SK-MEL-5 (cell line): ENCODE data around the gene MAP2K5. TPM values are rescaled to one million over a fixed set of nuclear protein-coding genes. Genes with fewer than 3 reads are reported as not detected.

Experiments used
- DNase-seq: peaks from one replicate; pipeline ENCODE4 v3.0.0-alpha.2; 2016; ENCODE audit warnings: low read depth, low spot score
- in situ Hi-C: cut with HindIII; loops from 2 replicates; pipeline ENCODE4 v1.10.0; 2016; ENCODE audit warnings: low sequenced_read_pairs, high pct_unique_total_duplicates, low pct_unique_long_range_greater_than_20kb
- total RNA-seq: library from RNA; depleted of rRNA; stranded (reverse); fragments of >200 nt; shearing (Covaris generic); gene quantifications from 2 replicates; pipeline ENCODE4 v1.2.3, GENCODE V29; 2014

MAP2K5 gene
- total RNA-seq, 1 experiment from 2014 or later = 8.3 TPM

DNA sequence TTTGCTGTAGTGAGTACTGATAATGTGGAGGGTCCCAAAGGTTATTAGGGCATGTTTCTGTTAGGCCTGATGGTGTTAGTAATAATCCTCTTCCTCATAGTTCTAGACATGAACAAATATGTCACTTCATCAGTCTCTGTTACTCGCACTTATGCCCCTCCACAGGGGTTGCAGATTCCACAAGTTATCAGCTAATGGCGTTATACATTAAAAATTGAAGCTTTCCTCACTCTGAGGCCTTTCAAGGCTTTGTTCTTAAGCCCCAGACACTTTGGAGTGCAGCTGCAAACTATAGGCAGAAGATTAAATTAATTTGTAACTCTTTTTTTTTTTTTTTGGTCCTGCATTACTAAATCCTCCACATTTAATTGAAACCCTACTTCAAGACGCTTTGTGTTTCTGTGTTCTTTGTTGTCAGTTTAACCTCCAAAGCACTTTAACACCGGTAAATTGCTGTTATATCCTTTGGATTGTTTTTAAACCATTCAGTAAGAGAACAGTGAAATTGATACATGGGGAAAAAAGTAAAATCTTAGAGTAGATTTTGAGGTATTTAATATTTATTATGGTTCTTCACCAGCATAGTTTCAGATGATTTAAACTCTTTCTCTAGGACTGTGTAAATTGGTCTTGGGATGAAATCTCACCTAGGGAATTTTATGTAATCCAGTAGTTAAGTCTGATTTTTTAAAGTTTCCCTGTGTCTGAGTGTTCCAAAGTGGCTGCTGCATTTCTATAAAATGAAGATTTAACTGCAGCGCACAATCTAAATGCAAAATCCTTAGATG, 179.7 kb downstream of the MAP2K5 start:
- no peak for DNase-seq
- in situ Hi-C loops = no loop called here

DNA sequence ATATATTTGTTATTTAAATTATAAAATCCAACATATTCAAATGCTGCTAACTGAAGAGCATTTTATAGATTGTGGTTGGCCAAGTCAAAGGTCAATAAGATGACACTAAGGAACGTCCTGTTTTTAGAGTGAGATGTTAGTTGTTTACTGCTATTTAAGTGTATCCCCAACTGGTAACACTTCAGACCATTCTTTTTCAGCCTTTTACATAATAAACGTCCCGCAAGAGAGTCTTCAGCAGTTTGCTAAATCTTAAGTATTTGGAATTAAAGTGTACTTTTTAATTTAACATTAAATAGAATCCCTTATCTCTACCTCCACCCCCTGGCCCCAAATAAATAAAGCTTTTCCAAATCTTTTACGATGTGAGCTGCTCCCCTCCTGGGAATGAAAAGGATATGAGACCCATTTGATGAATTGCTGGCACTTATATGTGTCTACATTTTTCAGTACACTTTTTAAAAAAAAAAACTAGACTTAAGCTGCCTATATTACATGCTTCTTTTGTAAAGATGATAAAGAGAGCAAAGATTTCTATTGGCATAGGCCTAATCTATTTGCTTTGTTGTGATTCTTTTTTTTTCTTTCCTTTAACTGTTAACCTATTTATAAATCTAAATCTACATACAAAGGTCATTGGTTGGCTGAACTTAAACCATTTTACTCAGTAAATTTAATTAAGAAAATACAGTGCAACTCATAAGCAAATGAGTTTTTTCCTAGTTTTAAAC, 181.0 kb downstream of the MAP2K5 start:
- no peak for DNase-seq
- in situ Hi-C loops = no loop called here

DNA sequence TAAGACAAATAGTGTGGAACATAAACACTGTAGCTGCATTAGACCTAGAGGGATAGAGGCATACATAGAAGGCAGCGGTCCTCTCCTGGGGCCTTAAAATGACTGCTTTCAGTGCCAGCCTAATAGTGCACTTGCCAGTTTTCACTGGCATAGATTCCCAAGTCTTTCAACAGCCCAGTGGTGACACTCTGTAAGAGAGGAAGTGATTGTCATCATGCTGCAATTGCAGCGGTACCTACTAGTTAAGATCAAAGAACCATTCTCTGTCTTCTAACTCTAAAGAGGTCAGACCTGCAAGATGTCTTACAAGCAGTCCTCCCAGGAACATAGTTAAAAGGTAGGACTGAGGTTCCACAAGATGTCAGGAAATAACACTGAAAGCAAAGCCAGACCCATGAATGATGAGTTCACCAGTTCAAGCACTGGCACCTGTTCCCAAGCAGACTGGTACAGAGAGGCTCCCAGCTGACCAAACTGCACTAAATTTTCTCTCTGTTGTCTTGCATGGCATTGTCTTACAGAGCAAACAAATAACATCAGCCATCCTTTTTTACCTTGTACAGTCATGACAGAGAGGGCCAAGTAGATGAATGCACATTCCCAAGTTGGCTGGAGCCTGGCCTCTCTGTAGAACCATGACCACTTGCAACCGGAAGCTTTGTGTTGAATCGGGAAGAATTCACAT, 182.3 kb downstream of the MAP2K5 start:
- in situ Hi-C loops = no loop called here
- DNase-seq = no peak

DNA sequence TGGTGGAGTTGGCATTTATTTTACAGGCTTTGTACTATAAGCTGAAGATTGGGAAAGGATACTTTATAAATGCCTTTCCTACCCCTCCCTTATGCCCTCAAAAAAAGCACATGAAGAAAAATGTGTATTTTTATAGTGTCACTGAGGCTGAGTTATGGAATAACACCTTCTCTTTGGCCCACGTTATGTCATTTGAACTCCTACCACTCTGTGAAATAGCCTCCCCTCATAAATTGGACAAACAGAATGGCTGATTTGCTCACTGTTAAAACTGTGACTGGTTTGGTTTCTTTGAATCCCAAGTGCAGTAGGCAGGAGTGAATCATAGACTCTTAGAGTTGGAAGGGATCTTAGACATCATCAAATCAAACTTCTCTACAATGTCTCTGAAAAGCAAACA, 187.6 kb downstream of the MAP2K5 start:
- in situ Hi-C loops = no loop called here
- DNase-seq = no peak

DNA sequence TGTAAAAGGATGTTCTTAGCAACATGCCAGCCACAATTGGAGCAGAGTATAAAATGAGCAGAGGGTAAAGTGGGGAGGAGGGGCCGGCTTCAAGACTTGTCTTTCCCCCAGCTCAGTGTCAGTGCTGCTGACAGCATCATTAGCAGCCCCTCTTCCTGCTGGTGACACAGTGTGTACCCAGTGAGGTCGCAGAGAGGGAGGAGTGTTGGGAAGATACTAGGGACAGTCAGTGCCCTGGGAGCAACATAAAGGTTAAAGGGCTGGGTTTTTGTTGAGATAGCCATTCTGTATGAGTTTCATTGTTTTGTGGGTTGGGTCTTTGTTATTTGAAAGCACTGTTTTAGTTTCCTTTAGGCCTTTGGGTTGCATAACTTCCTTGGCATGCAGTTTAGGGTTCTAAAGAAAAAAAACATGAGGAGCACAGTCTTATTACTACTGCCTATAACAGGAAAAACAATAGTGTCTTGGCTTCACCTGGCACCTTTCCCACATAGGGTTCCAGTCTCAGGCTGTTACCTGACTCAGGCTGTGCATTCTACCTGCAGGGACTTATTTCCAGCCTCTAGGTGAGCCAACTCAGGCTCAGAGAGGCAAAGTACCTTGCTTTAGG, 188.7 kb downstream of the MAP2K5 start:
- DNase-seq = no peak
- in situ Hi-C loops = no loop called here

DNA sequence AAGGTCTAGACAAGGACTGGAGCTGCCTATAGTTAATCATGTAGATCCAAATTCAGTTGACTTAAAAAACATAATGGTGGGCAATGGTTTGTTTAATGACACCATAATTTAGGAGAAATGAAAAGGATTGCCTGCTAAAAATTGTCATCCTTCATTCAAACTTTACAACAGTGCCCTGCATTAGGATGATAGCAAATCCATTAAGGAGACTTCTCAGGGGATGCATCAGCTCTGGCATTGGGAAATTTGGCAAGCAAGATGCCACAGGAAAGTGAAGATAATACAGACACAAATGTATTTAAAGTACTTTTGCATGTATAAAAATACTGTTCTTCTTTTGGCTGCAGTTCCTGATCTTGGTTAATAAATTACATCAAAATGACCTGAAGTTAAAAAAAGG, 189.7 kb downstream of the MAP2K5 start:
- in situ Hi-C loops = no loop called here
- no peak for DNase-seq

DNA sequence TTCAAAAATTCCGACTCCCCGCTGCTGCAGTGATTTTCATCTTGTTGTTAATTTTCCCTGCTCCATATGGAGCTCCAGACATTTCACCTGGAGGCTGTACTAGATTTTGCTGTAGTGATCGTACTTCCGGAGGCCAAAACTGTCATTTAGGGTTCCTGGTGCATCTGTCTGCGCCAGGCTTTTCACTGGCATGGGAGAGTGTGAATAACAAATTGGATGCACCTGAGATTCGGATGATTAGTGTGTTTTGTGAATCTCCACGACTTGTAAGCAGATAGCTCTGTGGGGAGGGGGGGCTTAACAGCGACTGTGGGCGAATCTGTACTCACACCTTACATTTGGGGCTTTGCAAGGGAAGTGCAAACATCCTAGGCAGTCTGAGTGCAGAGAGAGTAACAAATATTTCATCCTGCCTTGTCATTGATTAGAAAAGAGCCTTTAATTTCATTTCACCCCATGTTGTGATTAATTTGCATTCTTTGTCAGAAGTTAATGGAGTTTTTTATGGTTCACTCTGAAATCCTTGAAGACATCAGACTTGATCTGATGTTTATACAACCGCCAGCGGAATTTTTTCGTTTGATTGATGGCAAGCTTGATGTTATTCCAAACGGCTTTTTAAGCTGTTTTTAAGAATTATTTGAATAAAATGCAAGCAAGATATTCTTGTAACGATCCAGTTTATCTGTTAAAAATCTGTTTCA, 190.3 kb downstream of the MAP2K5 start:
- in situ Hi-C loops = no loop called here
- DNase-seq = no peak

DNA sequence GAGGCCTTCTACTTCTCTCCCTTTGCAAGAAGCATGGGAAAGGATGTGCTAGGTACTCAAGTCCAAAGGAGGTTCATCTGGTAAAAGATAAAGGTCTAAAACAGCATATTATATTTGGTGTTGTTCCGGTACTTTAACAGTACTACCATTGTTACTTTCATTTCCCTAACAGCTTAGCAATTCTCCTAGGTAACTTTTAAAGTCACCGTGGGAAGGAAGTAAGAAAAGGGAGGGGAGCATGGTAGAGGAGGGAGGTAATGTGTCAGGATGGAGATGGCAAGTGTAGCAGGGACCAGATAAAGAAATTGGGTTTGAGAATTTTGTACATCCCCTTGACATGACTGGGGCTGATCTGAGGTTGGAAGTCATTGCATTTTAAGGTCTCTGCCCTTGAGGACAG, 193.4 kb downstream of the MAP2K5 start:
- in situ Hi-C loops = no loop called here
- DNase-seq = no peak

DNA sequence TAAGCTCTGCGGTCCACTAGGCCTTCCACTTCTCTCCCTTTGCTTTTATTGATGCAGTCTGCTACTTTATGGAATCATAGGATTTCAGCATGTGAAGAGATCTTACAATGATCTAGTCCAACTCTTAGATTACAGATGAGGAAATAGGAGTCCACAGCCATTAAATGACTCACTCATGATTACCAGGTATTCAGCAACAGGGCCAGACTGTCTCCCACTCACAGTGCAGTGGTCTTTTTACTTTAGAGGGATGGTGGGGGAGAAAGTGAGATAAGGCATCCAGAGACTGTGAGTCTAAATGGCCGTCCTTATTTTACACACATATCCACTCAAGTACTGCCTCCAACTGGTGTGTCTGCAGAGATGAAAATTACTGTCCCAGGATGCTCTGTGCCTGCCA, 194.3 kb downstream of the MAP2K5 start:
- in situ Hi-C loops = no loop called here
- peak; percentile 6 for DNase-seq

DNA sequence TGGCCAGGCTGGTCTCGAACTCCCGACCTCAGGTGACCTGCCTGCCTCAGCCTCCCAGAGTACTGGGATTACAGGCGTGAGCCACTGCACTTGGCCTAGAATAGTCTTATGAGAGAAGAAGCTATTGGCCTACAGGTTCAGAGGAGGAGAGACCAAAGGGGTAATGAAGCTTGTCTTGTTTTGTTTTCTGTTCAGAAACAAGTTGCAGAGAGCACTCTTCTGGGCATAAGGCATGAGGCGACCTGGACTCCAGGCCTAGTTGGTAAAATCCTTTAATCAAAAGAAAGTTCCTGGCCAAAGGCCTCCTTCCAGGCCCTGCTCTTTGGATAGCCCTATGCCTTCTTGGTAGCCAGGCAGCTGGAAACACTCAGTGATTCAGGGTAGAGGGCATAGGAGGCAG, 195.6 kb downstream of the MAP2K5 start:
- DNase-seq = no peak
- in situ Hi-C loops = no loop called here

DNA sequence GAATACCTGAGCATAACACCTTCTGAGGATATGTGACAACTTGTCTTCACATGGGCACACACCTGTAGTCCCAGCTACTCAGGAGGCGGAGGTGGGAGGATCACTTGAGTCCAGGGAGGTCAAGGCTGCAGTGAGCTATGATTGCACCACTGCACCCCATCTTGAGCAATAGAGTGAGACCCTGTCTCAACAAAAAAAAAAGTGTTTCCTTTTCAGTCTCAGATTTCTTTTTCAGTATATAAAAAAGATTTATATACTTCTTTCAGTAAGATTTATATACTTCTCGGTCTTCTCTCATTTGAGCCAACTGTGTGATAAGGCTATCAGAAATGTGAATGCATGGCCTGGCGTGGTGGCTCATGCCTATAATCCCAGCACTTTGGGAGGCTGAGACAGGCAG, 197.9 kb downstream of the MAP2K5 start:
- in situ Hi-C loops = no loop called here
- no peak for DNase-seq

DNA sequence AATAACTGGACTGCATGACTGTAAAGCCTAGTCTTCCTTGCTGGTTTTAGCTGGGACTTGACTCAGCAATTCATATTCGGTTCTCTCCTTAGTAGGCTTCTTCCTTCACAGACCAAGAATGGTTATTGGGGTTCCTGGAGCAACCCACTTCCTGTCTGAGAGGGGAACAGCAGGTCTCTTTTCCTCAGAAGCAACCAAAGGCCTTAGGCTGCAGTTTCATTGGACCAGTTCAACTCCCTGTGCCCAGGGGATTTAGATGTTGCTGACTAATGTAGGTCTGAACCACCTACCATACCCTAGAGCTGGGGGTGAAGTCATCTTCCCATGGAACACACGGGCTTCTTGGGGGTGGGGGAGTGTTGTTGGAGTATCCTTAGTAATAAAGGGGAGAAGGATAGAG, 198.8 kb downstream of the MAP2K5 start:
- in situ Hi-C loops = no loop called here
- DNase-seq = no peak

DNA sequence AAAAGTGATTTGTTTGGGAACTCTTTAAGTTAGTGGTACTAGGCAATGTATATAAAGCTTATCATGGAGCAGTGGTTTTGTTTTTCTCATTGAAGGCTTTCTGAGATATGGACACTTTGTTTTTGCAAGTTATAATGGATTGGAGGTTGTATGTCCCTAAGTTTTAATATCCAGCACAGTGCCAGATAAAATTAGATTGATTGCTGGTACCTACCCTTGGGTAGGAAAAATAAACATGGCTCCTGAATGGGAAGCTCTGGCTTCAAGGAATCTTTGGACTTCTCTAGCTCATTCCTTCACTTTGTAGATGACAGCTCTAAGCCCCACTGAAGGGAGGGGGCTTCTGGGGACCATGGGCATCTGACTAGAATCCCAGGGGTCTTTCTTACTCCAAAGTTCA, 201.1 kb downstream of the MAP2K5 start:
- in situ Hi-C loops = no loop called here
- no peak for DNase-seq

DNA sequence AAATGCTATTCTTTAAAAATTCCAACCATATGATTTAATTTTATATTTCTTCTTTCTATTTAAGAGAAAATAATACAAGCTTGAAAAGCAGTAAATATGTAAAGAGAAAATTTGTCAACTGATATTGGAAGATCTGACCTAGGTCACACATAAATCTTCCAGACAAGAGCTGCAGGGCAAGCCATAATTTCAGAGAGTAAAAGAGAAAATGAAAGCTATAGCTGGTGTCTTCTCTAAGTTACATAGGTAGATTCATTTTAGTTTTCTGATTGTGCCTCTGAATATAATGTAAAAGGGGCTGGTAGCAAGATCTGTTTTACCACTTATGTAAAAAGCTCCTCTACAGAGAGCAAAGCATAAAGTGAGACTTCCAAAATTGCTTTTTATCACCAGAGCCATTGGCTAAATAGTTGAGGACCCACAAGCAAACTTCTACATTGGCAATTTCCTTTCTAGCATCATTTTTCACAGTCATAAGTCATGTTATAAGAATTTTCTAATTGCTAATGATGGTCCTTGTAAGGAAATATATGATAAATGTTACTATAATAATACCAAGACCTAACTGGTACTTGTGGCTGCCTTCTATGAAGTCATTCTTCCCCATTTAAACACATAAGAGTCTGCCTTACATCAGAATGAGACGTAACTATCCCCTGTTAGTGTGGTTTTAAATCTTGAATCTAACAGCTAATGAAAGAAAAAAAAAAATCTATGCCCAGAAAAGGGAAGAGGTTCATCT, 202.0 kb downstream of the MAP2K5 start:
- no peak for DNase-seq

DNA sequence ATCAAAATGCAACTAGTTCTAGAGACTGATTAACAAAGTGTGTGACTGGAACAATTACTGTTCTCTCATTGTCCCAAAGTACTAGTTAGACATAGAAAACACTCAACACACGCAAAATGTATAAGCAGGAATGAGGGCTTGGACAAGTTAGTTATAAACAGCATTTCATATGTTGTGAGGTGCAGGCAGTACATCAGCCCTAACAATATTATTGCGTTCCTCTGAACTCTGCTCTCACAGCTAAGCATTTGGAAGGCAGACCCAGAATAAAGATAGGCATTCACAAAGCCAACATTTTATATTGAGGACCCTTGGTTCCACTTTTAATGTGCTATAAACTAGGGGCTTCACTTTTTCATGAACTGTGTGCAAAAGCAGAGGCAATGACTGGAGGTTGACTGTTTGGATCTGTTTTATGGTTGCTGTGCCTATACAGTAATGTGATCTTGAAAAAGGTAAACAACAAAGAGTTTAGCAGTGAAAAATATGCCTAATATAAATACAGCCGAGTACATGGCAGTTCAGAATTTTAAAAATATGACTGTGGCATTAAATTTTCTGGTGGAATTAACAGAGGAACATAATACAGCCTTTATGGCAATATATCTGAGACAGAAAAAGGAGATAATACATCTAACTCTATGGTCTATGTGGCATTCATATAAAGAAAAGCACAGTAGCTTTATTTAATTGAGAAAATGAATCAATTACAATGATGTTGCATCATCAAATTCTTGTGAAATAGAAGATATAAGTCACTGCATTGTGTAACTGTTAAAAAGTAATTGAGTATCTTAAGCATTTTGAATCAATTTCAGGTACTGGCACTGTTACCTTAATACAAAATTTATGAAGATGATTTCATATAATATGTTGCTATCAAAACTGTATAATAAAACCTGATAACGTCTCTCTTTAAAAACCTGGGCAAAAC, 202.8 kb downstream of the MAP2K5 start:
- DNase-seq = no peak

More for the DNA sequence above, 202.0 kb downstream of the MAP2K5 start:
- in situ Hi-C loops = no loop called here

DNA sequence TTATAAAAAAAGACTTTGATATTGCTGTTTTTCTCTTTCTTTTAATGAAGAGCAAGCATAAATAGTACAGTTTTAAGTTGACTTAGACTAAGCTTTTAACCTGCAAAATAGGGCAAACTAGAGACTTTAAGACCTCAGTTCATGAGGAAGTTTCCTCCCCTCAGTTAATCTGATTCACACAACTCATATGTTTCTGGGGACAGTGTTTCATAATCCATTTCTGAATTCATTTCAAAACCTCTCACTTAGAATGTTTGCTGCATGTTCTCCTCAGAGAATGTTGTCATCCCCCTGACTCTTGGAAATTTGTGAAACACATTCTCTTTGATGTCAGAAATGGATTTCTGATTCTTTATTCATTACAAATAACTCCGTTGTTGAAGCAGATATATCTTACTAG, 203.5 kb downstream of the MAP2K5 start:
- in situ Hi-C loops = no loop called here

More for the DNA sequence above, 202.8 kb downstream of the MAP2K5 start:
- in situ Hi-C loops = no loop called here

More for the DNA sequence above, 203.5 kb downstream of the MAP2K5 start:
- no peak for DNase-seq
